NB4 (cell line): ENCODE data around the gene DOCK9.

Source experiments
- CTCF ChIP-seq: IDR thresholded peaks from one replicate; pipeline ENCODE4 v1.5.1; 2012; ENCODE audit warnings: low read depth, low read length
- MAX ChIP-seq: IDR thresholded peaks from 2 replicates; pipeline ENCODE4 v1.6.1; 2011; ENCODE audit warnings: low read depth, low read length
- MYC ChIP-seq: IDR thresholded peaks from 2 replicates; pipeline ENCODE4 v1.6.1; 2011; ENCODE audit warnings: low read depth, low read length
- POLR2A ChIP-seq: IDR thresholded peaks from 2 replicates; pipeline ENCODE4 v1.6.1; 2011; ENCODE audit warnings: mild to moderate bottlenecking; ENCODE audit not compliant: insufficient read length; ENCODE audit errors: extremely low read depth

- TF ChIP-seq CTCF (no peak), POLR2A (no peak), MYC (no peak), MAX (no peak)
Measured at GRCh38 chr13:98951266-98951665, 26.6 kb downstream of the DOCK9 start.
